AG10803 (cell line): ENCODE data around the gene EIF5B.
A peak's percentile ranks its signal among the peaks of the same experiment; 100 is the strongest.

Experiments
- DNase-seq: peaks from one replicate; pipeline ENCODE4 v3.0.0; 2010; ENCODE audit warnings: low read depth
- H3K4me3 ChIP-seq: 2 replicates; pipeline ENCODE4 v1.5.1; 2011; ENCODE audit warnings: mild to moderate bottlenecking, low read length, control low read depth
- TF ChIP-seq, protein P1 (sequence below): conservative IDR thresholded peaks from 2 replicates; pipeline ENCODE4 v1.5.1; 2011; ENCODE audit warnings: mild to moderate bottlenecking, low read length, control low read depth, inconsistent platforms

Gene EIF5B

DNA sequence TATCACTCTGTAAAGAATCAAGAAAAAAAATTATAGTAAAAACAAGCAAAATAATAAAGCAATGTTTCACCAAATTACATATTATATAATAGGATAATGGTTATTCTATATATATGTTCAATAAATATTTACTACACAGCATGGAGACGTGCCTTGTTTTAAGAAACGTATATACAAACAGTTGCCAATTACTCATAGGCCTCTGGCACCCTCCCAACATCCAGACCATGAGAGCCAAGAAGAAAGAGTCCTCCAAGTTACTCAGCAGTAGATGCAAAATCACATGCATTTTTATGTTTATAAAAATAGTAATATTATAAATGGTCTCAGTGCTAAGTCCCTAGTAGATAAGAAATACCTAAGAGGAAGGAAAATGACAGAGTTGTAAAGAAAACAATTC lies 87.8 kb downstream of the EIF5B start:
- no peak overlapping the region for H3K4me3 ChIP-seq
- TF ChIP-seq, protein P1, sequence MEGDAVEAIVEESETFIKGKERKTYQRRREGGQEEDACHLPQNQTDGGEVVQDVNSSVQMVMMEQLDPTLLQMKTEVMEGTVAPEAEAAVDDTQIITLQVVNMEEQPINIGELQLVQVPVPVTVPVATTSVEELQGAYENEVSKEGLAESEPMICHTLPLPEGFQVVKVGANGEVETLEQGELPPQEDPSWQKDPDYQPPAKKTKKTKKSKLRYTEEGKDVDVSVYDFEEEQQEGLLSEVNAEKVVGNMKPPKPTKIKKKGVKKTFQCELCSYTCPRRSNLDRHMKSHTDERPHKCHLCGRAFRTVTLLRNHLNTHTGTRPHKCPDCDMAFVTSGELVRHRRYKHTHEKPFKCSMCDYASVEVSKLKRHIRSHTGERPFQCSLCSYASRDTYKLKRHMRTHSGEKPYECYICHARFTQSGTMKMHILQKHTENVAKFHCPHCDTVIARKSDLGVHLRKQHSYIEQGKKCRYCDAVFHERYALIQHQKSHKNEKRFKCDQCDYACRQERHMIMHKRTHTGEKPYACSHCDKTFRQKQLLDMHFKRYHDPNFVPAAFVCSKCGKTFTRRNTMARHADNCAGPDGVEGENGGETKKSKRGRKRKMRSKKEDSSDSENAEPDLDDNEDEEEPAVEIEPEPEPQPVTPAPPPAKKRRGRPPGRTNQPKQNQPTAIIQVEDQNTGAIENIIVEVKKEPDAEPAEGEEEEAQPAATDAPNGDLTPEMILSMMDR, result no peak
- DNase-seq, result peak; percentile 35

DNA sequence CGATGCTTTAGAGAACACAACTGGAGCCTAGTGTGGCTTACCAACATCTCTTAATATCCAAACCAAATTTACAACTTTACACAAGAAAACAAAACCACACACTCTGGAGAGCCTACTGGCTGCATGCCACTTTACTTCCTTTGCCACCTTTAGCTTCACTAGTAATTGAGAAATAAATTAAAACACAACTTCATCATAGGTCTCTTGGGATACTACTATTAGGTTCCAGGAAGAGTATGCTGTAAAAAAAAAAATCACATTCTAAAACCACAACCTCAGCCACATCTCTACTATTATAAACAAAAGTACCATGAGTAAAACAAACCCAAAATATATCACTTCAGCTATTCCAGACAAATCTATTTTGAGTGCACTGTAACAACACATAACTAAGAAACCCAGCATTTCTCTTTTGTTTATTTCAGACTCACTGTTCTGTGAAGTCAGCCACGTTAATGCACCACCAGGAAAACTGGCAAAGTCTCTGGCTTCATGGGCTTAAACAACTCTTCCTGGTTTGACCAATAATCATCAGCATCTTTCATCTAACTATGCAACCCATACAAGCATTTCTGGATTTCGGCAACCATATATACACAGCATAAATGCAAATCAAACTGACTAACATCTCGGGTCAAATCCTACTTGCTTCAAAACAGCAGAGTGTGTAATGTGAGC lies 93.6 kb downstream of the EIF5B start:
- H3K4me3 ChIP-seq, result no peak overlapping the region
- TF ChIP-seq, protein P1, result no peak
- DNase-seq, result peak; percentile 62

DNA sequence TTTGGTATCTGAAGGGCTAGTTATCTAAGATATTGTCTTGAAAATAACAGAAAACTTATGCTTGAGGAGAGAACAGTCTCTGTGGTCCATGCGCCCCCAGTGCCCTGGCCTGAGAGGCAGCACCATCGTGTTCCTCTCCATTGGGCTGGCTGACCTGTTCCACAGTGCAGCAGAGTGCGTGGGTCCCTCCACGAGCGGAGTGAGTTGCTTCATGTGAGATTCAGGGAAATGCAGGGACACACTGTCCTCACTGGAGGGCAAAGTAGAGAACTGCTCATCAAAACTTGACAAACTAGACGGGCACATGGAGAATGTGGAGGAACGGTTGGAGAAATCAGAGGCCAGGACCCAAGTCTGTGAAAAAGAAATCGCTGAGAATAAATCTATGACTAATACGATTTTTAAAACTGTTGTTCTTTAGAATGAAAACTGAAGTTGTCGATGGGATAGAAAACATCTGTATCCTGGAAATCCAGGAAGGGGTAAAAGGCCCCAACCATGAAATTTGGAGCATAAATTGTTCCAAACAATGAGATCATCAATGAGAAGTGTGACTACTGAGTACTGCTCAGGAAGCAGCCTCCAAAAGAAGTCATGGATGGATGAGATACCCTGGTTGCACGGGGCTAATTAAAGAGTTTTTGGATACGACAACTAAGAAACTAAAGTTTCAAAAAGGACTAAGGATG lies 94.5 kb downstream of the EIF5B start:
- no peak overlapping the region for H3K4me3 ChIP-seq
- TF ChIP-seq, protein P1, result no peak
- no peak for DNase-seq

DNA sequence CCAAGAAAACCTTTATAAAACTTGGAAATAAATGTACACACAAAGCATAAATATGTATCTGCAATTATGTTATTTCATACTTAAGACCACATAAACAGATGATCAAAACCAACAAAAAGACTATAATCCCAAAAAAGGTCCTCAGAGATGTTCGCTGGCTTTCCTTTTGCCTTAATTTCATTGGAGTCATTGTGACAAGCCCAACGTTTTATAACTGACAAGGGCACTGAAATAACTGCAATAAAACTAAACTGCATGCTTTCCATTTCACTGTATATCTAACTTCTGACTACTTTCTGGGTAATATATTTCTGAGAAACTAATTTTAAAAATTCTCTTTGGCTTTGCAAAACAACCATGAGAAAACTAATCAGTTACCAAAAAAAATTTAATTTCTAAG lies 96.2 kb downstream of the EIF5B start:
- H3K4me3 ChIP-seq, result no peak overlapping the region
- DNase-seq, result no peak
- TF ChIP-seq, protein P1, result no peak

DNA sequence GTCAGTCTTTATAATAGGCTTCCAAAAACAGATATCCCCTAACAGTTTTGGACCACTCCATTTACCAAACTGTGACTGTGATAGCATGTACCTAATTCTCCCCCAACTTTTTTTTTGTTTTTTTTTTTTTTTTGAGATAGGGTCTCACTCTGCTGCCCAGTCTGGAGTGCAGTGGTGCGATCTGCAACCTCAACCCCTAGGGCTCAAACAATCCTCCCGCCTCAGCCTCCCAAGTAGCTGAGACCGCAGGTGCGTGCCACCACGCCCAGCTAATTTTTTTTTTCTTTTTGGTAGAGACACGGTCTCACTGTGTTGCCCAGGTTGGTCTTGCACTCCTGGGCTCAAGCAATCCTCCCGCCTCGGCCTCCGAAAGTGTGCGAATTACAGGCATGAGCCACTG lies 99.7 kb downstream of the EIF5B start:
- H3K4me3 ChIP-seq, result no peak overlapping the region
- TF ChIP-seq, protein P1, result no peak
- no peak for DNase-seq

DNA sequence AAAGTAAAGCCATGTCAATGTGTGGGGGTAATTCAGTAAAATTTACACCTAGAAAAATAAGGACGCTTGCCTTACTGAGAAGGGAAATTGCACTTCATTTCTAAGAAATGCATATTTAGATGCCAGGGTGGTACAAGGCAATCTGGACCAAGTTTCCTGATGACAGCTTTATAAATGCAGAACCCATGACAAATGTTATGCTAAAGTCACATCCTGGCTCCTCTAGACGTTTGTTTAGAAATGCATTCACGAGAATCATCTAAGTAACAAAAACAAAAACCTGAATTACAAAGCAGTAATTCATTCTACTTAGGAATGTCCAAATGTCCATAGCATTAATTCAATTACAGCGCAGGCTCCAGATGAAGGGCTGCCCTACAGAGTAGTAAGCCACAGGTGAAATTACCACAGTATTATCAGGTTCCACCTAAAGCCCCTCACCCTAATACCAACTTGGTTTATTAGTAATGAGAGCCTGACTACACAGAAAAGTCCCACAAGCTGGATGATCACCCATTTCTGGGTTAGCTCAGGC lies 102.8 kb downstream of the EIF5B start:
- TF ChIP-seq, protein P1, result no peak
- H3K4me3 ChIP-seq, result no peak overlapping the region
- DNase-seq, result no peak

DNA sequence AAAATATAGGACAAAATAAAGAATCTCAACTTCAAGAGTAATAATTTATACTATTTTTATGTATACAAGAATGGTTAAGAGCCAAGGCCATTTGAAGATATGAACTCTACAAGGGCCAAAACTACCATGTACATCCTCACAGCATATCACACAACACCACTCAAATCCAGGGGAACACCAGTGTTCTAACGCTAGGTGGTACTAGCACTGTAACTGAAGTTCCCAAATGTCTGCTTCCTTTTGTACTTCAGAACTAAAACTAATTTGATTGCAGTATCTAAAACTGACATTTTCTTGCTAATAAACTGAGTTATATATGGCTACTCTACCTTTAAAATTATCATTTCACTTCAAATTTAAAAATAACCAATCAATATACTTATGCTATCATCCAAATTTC lies 105.6 kb downstream of the EIF5B start:
- DNase-seq, result peak; percentile 17
- TF ChIP-seq, protein P1, result peak; percentile 41
- H3K4me3 ChIP-seq, result no peak overlapping the region
